Ecto neural progenitor cell (in vitro differentiated cells): ENCODE data around the gene KMO.

Source experiments
- DNase-seq: peaks from one replicate; pipeline ENCODE4 v3.0.0-alpha.2; 2018; ENCODE audit warnings: low spot score

Gene KMO

DNA sequence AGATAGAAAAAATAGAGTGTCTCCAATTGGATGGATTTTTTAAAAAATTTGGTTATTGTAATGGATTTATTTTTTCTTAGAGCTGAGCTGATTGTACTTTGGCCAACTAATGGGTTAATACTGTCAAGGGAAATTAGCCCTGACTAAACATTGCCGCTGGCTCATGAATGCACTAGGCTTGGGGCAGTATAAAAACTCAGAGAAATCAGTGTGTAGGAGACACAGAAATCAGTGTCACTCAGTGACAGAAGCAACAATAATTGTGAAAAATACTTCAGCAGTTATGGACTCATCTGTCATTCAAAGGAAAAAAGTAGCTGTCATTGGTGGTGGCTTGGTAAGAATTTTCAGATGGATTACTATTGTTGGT, at the start of gene KMO:
KMO (plus strand) TSS at position 217 of the 370 bp plus-strand sequence; CDS start at position 284, 67 bp downstream.
- no peak for DNase-seq

DNA sequence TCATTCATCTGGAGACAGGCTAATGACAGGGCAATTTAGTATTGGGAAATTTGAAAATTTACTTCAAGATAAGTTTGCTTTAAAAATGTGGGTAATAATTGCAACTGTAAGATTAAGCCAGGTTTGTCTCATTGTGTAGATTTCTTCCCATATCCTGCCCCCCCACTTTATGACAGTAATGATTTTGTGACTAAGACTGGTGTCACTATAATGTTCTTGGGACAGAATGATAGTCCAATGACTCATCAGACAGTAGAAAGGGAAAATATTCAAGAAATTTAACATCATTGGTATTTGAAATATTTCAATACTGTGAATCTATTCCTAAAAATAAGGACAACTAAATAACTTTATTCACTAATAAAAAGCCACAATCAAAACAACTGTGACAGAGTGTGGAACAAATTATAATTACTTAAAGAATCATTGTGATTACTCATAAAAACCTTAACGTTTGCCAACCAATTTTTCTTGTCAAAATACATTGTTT, 49.4 kb upstream of the KMO start:
- no peak for DNase-seq

DNA sequence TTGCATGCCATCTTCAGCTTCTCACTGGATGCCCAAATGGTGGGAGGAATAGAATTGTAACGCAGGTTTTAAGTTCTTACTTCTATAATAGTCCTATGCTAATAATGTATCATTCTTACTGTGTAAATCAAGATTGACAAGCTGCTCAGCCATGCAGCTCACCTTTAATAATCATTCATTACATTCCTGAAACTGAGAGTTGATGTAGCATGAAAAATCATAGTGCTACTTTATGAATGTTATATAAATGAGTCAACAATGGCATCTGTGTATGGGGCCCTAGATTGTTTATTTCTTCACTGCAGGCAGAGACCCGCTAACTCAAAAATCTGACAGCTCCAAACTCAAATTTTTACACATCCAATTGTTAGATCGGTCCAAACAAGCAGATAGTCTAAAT, 47.0 kb upstream of the KMO start:
- DNase-seq = no peak

DNA sequence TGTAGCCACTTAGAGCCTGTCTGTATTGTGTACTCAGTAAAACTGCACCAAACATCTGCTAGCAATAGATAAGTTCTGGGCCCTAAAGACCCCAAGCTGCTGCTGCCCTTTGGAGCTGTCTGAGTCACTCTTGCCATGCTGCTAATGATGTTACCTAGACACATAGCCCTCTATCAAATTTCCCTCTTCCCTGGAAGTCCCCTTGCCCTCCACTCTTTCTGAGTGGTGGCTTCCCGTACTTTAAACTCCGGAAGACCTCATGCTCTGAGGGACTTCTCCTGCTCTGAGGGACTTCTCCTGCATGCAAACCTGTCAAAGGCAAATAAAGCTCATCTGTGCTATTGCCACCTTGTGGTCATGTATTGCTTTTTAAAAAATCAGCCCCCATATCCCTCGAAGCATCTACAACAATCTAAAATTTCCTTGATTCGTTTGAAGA, 46.6 kb upstream of the KMO start:
- DNase-seq = no peak

DNA sequence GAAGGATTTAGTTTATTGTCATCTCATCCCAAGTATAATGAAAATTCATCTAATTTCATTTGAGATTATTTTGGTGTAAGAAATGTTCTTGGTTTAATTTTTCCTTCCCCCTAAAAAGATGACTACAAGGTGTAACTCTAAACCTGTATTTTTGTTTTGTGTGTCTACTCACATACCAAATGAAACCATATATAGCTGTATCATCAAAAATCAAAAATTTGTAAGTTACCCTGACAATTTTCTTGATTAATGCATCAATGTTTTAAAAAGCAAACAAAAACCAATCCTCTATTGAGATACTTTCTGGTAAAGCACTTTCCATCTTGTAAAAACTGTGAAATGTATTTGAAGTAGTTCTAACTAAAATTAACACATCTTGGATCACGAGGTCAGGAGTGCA, 43.4 kb upstream of the KMO start:
- DNase-seq = no peak

DNA sequence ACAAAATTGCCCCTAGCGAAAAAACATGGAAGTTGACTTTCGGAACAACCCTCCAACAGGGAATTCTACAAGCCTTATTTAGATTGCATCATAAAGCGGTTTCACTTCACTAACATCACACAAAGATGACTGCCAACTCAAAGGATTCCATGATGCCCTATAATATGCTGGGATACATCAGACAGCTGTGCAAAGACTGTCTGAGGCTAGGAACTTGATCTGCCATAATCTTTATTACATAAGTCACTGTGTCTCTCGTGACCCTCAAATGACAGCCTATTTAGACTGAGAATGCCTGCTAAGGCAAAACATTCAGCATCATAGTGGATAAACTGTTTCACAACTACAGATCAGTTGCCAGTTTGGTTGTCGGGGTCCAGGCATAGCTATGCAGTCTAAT, 36.4 kb upstream of the KMO start:
- no peak for DNase-seq

DNA sequence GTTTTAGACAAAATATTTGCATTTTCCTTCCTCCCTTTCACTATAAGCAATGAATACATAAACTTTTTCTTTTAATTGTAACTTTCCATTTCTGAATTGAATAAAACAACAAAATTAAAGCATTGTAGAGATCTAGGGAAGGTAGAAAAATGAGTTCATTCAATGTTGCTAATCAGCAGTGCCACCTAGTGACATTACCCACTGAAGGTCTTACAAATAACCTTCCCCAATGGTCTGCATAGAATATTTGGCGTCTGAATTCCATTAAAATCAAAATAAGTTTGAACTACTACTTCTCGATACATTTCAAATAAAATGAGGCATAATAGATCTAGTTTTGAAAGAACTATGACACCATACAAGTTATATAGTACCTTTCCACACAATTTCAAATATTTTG, 32.3 kb upstream of the KMO start:
- no peak for DNase-seq

DNA sequence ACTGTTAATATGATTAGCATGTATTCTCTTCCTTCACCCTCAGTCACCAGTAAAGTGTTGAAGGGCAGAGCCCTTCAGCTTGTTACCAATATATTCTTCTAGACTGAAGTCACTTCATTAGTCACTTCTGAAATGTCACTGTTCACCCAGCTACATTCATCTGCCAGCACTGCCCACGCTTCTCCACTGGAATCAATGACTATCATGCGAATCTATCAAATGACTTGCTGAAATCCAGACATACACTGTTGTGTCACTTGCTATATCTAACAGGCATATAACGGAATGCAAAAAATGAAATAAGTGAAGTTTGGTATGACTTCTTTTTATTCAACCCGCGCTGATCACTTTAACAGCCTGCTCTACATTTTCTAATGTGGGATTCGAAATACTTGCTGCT, 28.7 kb upstream of the KMO start:
- DNase-seq = no peak

DNA sequence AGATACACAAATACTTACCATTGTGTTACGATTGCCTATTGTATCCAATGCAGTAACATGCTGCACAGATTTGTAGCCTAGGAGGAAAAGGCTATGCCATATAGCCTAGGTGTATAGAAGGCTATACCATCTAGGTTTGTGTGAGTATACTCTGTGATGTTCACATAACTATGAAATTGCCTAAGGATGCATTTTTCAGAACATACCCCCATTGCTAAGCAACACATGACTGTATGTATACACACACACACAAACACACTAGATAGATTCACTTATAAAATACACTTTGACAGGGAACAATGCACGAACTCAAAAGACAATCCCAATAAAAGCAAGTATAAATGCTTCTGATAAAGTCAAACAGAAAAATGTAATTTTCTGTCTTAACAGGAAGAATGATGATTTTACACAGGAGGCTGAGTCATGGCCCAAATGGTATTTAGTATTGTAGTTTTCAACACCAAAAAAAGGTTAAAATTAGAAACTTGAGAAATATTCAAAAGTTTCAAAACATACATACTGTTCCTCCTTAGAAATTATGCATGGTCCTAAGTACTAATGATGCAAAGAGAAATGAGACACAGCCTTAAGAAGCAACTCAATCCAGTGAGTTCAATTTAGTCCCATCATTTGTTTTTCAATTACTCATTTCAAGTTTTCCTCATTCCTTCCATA, 24.9 kb upstream of the KMO start:
- no peak for DNase-seq

DNA sequence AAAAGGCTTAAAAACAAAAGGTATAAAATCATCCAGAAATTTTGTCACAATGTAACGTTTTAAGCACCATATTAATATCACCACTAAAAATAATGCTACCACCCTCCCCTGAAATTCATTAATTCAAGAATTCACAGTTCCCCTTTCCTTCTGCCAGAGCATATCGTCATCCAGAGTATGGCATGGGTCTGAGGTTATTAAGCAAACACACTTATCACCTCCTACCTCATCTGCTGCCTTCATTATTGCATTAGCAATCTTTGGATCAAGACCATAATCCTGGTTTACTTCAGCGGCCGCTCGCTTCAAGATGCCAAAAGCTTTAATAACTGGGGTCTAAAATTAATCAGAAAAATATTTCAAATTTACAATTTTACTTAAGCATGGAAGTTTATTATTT, 18.8 kb upstream of the KMO start:
- no peak for DNase-seq

DNA sequence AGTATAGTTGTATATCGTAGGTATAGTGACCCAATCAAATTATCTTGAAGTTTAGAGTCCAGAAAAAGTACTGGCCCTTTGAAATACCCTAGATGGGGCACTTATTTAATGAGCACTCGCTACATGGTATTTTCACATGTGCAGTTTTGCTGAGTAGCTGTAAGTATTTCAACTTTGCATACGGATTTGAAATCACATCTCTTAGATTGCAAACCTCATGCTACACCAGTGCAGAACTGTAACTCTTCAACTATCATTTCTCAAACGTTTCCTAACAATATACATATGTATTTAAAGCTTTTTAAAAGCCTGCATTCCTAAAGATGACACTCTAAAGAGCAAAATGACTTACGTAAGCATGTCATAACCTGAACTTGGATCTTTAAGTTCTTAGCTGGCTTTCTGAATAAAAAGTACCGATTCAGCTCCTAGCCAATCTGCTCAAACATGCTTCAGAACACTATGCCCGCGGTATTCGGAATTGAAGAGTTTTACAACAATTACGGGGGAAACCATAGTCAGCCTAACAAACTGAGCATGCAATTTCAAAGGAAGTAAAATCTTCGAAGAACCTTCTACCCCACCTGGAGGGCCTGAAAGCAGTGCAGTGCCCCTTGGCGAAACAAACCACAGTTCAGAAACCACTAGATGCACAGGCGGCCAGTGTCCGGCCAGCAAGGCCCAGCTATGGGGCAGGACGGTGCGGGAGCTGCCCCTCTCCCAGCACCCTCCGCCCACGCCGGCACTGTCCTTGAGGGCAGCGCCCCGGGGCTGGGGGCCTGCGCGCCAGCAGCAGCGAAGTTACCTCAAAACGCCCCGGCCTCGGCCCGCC, 13.5 kb upstream of the KMO start:
- peak; percentile 64 for DNase-seq

DNA sequence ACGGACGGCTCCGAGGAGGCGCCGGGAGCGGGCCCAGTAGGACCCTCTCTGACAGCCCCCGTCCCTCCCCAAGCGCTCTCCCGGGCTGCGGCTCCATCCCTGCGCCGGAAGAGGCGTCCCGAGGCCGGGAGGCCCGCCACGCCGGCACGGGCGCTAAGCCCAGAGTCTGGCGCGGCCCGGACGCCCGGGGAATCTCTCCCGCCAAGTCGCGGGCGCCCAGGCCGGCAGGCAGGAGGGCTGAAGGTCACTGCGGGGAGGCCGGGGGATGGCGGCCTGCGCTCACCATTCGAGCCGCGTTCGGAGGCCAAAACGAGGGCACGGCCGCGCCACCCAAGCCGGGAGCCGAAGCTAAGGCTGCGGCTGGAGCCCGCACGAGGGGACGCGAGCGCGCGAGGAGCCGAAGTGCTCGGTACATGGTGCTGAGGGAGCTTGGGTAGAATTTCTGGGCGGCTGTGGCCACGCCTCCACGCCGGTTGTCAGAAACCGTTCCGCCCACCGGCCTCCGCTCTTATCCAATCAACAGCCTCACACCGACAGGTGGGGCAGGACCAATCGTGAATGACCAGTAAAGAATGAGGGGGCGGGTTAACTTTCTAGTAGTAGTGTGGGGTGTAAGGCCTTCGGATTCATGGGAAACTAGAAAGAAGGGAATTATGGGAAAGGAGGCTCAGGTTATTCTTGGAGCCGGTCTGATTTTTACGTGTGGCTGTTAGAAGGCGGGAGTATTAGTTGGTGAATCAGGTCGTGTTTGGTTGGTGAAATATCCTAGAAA, 12.7 kb upstream of the KMO start, which contains the start of gene FH:
FH (minus strand) TSS at position 448 of the 772 bp plus-strand sequence; CDS start at position 415, 33 bp downstream.
- DNase-seq = peak; percentile 95

DNA sequence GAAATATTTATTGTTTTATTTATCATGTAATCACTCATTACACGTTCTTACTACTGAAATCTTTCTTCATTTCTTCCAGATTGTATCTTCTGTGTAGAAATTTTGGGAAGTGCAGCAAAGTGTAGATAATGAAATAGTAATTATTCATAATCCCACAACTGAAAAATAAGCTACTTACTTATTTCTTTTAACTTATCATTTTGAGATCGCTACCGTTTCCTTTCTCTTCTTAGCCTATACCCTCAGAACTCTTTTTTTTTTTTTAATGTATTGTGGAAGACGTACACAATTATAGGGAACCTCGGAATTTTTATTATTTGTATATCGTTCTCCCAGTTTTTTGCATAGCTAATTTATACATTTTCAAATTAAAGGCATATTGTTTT, 12.1 kb upstream of the KMO start:
- DNase-seq = no peak

DNA sequence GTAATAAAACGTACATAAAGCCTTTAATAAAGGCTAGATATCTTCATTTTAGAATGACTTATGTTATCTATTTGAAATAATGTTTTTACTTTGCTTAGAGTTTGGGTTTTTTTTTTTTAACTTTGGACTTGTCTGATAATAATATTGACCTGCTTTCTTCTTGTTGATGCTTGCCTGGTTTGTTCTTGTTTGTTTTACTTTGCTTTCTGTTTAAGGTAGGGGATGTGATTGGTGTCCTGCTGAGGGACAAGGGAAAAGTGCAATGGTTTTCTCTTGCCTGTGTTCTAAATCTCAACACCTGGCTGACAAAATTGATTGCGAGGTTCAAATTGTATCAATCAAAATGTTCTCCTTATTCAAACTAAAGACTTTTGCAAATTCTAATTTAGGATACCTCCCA, 10.5 kb upstream of the KMO start:
- DNase-seq = no peak

DNA sequence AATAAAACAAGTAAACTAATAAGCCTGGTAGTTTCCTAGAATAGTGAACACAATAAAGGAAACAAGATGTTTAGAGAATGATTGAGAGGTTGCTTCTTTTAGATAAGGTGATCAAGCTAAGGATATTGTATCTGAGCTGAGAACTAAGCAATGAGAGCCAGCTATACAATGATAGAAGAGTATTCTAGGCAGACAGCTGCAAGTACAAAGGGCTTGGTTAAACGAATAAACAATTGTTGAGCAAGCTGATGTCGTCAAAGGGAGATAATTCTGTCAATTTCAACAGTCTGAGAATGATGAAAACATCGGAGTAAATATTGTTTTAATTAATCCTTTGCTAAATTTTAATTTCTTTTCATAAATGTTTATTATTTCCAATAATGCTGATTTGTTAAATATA, 7.2 kb upstream of the KMO start:
- DNase-seq = no peak

DNA sequence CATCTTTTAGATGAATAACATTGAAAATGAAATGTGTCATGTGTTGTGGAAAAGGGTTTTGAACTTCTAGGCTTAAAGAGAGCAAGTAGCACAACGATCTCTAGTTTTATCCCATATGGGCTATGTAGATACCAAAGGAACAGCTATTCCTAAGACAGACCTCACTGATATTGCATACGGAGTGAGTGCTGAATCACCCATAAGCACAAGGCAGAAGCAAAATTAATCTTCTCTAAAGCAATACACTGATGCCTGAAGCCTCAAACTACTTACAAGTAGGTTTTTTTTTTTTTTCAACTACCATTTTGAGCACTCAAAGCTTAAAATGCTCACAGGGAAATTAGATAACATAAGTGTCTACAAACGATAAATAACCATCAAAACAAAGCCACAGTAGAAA, 5.0 kb upstream of the KMO start:
- no peak for DNase-seq

DNA sequence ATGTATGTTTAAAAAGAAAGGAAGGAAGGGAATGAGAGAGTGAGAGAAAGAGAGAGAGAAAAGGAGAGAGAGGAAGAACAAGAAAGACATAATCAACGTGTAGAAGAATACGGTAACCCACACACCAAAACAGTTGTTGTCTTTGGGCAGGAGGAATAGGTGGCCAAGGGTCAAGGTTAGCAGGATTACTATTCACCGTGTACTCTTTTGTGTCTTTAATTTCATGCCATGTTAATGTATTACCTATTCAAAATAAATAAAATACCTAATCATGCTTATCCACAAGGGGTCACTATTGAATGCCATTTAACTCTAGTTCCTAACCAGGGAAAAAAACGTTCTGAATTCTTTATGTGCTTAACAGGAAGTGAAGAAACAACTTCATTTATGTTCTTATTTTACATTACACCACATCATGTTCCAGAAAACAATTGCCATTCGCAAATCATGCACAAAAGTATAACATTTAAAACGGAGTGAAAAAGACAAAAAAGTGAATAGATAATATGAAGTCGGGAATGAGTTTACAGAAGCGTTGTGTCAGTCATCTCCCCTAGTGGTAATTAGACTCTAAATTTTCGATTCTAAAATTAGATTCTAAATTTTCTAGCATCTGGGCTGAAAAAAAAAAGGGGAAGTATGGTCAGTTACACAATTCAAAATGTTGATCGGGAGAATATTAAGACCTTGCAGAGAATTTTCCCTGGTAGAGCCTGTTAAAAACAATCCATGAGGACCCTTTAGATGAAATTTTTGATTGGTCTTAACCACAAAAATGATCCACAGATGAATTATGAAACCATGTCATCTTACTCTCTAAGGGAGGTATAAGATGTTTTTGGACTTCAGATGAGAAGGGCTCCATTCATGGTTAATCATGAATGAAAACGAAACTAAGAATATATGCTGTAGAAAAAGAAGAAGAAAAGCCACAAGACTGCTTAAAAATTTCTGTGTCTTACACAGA, 700 bp upstream of the KMO start:
- DNase-seq = no peak

DNA sequence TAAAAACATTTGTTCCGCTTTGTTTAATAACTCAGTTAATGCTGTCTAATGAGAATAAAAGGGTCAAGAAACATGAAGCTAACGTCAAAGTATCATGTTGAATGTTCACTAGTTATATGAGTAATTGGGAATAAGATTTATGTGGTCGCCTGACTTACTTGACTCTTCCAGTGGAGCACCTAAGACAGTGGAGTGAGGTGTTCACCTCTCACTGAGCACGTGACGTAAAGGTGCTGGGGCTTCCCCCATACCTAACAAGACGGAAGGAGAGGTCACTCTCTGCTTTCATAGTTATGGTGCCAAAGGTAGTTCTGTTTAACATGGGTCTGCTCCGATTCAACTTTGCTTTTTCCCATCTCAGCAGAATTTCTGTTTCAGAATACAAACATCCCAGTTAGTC, 686 bp downstream of the KMO start:
- DNase-seq = no peak

DNA sequence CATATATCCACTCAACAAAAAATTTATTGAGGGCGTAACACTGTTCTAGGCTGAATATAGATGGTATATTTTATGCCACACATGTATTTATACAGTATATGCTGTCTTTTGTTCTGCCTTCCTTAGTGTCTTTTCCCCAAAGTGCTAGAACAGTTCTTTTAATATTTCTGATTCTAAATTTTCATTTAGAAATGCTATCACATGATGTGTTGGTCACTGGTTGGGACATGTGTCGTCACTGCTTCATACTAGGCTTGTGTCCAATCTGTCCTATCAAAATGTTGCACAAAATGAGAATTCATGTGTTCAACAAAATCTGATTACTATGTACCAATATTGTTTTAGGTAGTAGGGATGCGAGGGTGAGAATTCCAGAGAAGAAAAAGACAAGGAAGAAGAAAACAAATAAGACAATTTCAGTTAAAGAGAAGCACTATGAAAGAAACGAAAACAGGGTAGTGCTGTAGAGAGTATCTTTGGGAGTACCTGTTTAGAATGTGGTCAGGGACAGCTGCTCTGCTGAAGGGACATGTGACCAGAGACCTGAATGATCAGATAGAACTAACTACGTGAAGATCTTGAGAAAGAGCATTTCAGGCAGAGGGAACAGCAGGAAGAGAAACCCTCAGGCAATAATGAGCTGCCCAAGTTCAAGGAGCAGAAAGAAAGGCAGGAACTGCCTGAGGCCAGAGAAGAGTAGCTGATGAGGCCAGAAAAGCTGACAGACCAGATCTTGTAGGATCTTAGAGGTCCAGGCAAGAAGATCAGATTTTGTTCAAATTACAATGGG, 1.3 kb downstream of the KMO start:
- DNase-seq = no peak

DNA sequence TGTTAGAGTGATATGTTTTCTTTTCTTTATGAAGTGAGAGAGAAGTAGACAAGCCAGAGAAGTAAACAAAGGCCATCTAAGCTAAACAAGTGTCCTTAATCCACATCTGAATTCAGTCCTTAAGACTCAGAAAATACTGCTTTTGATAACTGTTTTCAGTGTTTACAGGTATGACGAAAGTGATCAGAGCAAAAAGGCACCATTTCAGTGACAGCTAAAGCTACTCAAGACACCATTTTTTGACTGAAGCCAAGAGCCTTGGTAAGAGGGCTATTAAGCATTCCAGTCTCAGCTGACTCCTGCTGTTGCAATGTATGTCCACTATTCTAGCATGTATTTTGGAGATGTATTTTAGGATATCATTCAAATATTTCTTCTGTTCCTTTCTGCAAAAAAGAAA, 4.1 kb downstream of the KMO start:
- DNase-seq = no peak

DNA sequence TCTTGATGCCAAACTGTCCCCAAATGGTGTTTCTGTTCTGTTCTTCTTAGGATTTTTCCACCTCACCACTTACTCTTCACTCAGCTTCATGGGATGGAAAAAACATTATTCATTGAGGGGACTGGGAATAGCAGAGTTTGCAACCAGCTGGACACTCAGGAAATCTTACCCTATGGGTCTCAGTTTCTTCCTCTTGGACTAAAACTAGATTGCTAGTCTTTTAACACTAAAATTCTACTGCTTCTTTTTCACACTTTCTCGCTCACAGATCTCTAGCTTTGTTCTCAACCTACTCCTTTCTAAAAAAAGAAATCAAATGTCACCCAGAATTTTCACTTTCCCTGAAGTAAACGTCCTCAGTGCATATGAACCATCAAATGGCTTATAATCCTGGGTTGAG, 4.8 kb downstream of the KMO start:
- no peak for DNase-seq
